SK-N-SH treated with all-trans-retinoic acid at 6 μM for 48 hours (cell line): Measurements from ENCODE around the gene IL18R1.

ENCODE experiments used
- ATAC-seq: fragments of 200-7000 bp; cut with Tn5 transposase; 3 replicates; pipeline ENCODE4 v1.9.1; 2020; ENCODE audit warnings: mild to moderate bottlenecking, moderate library complexity
- ARNTL ChIP-seq: fragments of 450-650 bp; formaldehyde crosslinking; IDR thresholded peaks from 2 replicates; pipeline ENCODE4 v1.5.0; 2020; ENCODE audit warnings: low read depth, mild to moderate bottlenecking, moderate library complexity, borderline replicate concordance
- BACH2 ChIP-seq: fragments of 250-450 bp; sonication (Bioruptor Pico); IDR thresholded peaks from 2 replicates; pipeline ENCODE4 v1.9.0; 2021; ENCODE audit warnings: mild to moderate bottlenecking, borderline replicate concordance
- CSDC2 ChIP-seq: fragments of 250-450 bp; sonication (Bioruptor Pico); IDR thresholded peaks from 2 replicates; pipeline ENCODE4 v1.5.0; 2020; ENCODE audit warnings: mild to moderate bottlenecking, moderate library complexity
- CSRNP3 ChIP-seq: fragments of 250-450 bp; sonication (Bioruptor Pico); IDR thresholded peaks from 2 replicates; pipeline ENCODE4 v1.5.1; 2021; ENCODE audit warnings: mild to moderate bottlenecking, moderate library complexity
- ESRRG ChIP-seq: fragments of 250-450 bp; sonication (Bioruptor Pico); IDR thresholded peaks from 2 replicates; pipeline ENCODE4 v1.6.1; 2021; ENCODE audit warnings: mild to moderate bottlenecking
- GLIS3 ChIP-seq: fragments of 250-450 bp; sonication (Bioruptor Pico); IDR thresholded peaks from 2 replicates; pipeline ENCODE4 v1.5.0; 2020; ENCODE audit warnings: mild to moderate bottlenecking, moderate library complexity
- OSR1 ChIP-seq: fragments of 250-450 bp; sonication (Bioruptor Pico); IDR thresholded peaks from 2 replicates; pipeline ENCODE4 v1.8.0; 2022; ENCODE audit warnings: moderate library complexity, mild to moderate bottlenecking, inconsistent platforms
- PATZ1 ChIP-seq: fragments of 250-450 bp; sonication (Bioruptor Pico); IDR thresholded peaks from 2 replicates; pipeline ENCODE4 v1.8.0; 2020; ENCODE audit warnings: mild to moderate bottlenecking, moderate library complexity, borderline replicate concordance
- PPARA ChIP-seq: fragments of 250-450 bp; sonication (Bioruptor Pico); IDR thresholded peaks from 2 replicates; pipeline ENCODE4 v1.5.0; 2020; ENCODE audit warnings: mild to moderate bottlenecking, borderline replicate concordance
- RARB ChIP-seq: fragments of 250-450 bp; sonication (Bioruptor Pico); IDR thresholded peaks from 2 replicates; pipeline ENCODE4 v1.8.0; 2021; ENCODE audit warnings: mild to moderate bottlenecking, moderate library complexity
- SNAI2 ChIP-seq: fragments of 250-450 bp; sonication (Bioruptor Pico); IDR thresholded peaks from 2 replicates; pipeline ENCODE4 v1.5.0; 2020; ENCODE audit warnings: mild to moderate bottlenecking, moderate library complexity
- TCF4 ChIP-seq: fragments of 250-450 bp; sonication (Bioruptor Pico); IDR thresholded peaks from 2 replicates; pipeline ENCODE4 v1.8.0; 2021; ENCODE audit warnings: mild to moderate bottlenecking, moderate library complexity, borderline replicate concordance
- TSHZ2 ChIP-seq: fragments of 250-450 bp; sonication (Bioruptor Pico); IDR thresholded peaks from 2 replicates; pipeline ENCODE4 v1.5.0; 2020; ENCODE audit warnings: mild to moderate bottlenecking, moderate library complexity
- ZC3H10 ChIP-seq: fragments of 250-450 bp; sonication (Bioruptor Pico); IDR thresholded peaks from 2 replicates; pipeline ENCODE4 v1.5.1; 2021; ENCODE audit warnings: mild to moderate bottlenecking, moderate library complexity
- ZNF70 ChIP-seq: fragments of 450-650 bp; formaldehyde crosslinking; IDR thresholded peaks from 2 replicates; pipeline ENCODE4 v1.5.0; 2020; ENCODE audit warnings: mild to moderate bottlenecking, moderate library complexity
- ZNF8 ChIP-seq: fragments of 450-650 bp; formaldehyde crosslinking; IDR thresholded peaks from 2 replicates; pipeline ENCODE4 v1.5.0; 2020; ENCODE audit warnings: mild to moderate bottlenecking, moderate library complexity
- TF ChIP-seq, protein P1 (sequence below): fragments of 250-450 bp; sonication (Bioruptor Pico); IDR thresholded peaks from 2 replicates; pipeline ENCODE4 v1.5.1; 2020; ENCODE audit warnings: low read depth, mild to moderate bottlenecking, moderate library complexity

The IL18R1 gene

DNA sequence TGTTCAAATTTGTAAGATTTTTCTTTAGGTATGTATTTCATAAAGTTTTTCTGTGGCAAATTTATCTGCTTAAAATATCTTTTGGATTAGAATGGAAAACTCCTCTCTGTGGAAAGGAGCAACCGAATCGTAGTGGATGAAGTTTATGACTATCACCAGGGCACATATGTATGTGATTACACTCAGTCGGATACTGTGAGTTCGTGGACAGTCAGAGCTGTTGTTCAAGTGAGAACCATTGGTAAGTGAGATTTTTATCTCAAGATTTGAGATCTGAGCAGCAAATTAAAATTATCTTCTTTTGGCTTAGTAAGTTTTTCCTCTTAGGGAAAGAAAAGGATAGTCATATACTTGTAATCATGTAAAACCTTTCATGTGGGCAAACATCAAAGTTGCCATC lies 81.5 kb downstream of the IL18R1 start:
- TF ChIP-seq TCF4 (CRISPR knock-in tag) (no peak), TSHZ2 (no peak), ZNF70 (no peak), RARB (CRISPR knock-in tag) (no peak)
- TF ChIP-seq, protein P1, sequence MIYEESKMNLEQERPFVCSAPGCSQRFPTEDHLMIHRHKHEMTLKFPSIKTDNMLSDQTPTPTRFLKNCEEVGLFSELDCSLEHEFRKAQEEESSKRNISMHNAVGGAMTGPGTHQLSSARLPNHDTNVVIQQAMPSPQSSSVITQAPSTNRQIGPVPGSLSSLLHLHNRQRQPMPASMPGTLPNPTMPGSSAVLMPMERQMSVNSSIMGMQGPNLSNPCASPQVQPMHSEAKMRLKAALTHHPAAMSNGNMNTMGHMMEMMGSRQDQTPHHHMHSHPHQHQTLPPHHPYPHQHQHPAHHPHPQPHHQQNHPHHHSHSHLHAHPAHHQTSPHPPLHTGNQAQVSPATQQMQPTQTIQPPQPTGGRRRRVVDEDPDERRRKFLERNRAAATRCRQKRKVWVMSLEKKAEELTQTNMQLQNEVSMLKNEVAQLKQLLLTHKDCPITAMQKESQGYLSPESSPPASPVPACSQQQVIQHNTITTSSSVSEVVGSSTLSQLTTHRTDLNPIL (CRISPR knock-in tag) = no peak
- ATAC-seq = no peak

DNA sequence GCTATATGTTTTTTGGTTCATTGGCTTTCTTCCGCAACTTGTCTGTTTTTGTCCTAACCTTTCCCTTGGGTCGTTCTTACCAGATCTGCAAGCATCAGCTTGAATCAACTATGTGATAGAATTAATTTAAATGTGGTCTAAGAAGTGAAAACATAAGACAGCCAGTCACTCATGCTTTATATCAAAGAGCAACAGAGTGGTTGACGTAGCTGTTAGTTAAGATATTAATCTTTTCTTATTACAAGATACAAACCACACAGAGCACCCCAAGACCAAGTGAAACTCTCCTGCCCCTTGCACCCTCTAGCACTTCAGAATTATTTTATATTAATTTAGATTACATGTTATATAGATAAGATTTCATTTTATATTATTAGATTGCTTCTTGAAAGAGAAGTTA lies 82.5 kb downstream of the IL18R1 start:
- ATAC-seq = no peak
- no peak for TF ChIP-seq CSDC2 (CRISPR knock-in tag)
- TF ChIP-seq PATZ1 (CRISPR knock-in tag) = no peak
- TF ChIP-seq TCF4 (CRISPR knock-in tag) = no peak
- TF ChIP-seq ARNTL = no peak
- no peak for TF ChIP-seq ZNF8
- no peak for TF ChIP-seq OSR1 (CRISPR knock-in tag)
- no peak for TF ChIP-seq BACH2
- TF ChIP-seq CSRNP3 (CRISPR knock-in tag) = no peak
- no peak for TF ChIP-seq ZC3H10 (CRISPR knock-in tag)

DNA sequence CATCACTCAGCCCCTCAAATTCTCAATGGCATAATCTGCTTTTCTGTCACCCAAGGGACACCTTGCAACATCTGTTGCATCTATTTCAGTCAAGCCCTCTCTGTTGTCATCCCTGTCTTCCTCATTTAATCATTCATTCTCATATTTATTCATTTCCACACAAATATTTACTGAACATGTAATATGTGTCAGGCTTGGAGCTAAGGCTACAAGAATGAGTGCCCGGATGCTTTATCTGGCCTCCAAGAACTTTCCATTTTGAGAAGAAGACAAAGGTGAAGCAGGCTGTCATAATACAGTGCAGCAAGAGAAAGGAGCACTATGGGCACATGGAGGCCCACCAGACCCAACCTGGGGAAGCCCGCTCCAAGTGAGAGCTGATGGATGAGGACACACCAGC lies 83.0 kb downstream of the IL18R1 start:
- ATAC-seq = no peak

GRCh38 chr2:102439065-102439695 lies 83.6 kb downstream of the IL18R1 start:
- TF ChIP-seq OSR1 (CRISPR knock-in tag) = no peak
- no peak for TF ChIP-seq PPARA (CRISPR knock-in tag)
- TF ChIP-seq CSDC2 (CRISPR knock-in tag) = no peak
- TF ChIP-seq TCF4 (CRISPR knock-in tag) = no peak
- no peak for TF ChIP-seq TSHZ2
- TF ChIP-seq ESRRG = no peak
- no peak for TF ChIP-seq SNAI2 (CRISPR knock-in tag)
- no peak for ATAC-seq

More for the DNA sequence above, 83.0 kb downstream of the IL18R1 start:
- no peak for TF ChIP-seq OSR1 (CRISPR knock-in tag)
- TF ChIP-seq ZC3H10 (CRISPR knock-in tag) = no peak
- no peak for TF ChIP-seq SNAI2 (CRISPR knock-in tag)
- TF ChIP-seq GLIS3 (CRISPR knock-in tag) = no peak
- no peak for TF ChIP-seq RARB (CRISPR knock-in tag)
- no peak for TF ChIP-seq ARNTL
- no peak for TF ChIP-seq ZNF8
